Hepatocyte (in vitro differentiated cells): ENCODE data around the gene GET3. TPM values are rescaled to one million over a fixed set of nuclear protein-coding genes. Genes with fewer than 3 reads are reported as not detected.
A peak's percentile ranks its signal among the peaks of the same experiment; 100 is the strongest.
"Not testable (repeated sequence)": the region's sequence is repeated elsewhere in the genome, so short reads cannot be mapped to it uniquely, and the experiment has no call there.

ENCODE experiments used
- DNase-seq: peaks from one replicate; pipeline ENCODE4 v3.0.0-alpha.2; 2016; ENCODE audit warnings: low spot score
- H2AFZ ChIP-seq: fragments of 200-600 bp; sonication (generic); 2 replicates; pipeline ENCODE4 v1.6.0; 2016; ENCODE audit warnings: antibody characterized with exemption, mild to moderate bottlenecking
- H3K27ac ChIP-seq: fragments of 200-600 bp; sonication (generic); 2 replicates; pipeline ENCODE4 v1.5.1; 2016; ENCODE audit warnings: mild to moderate bottlenecking
- H3K27me3 ChIP-seq: fragments of 200-600 bp; sonication (generic); 2 replicates; pipeline ENCODE4 v1.6.1; 2016
- H3K36me3 ChIP-seq: fragments of 200-600 bp; sonication (generic); replicated peaks from 2 replicates; pipeline ENCODE4 v1.5.1; 2016; ENCODE audit warnings: low read depth; ENCODE audit not compliant: insufficient read depth
- H3K4me1 ChIP-seq: fragments of 200-600 bp; sonication (generic); 2 replicates; pipeline ENCODE4 v1.5.1; 2016; ENCODE audit warnings: mild to moderate bottlenecking, moderate library complexity; ENCODE audit not compliant: insufficient read depth
- H3K4me2 ChIP-seq: fragments of 200-600 bp; sonication (generic); 2 replicates; pipeline ENCODE4 v1.6.0; 2016
- H3K4me3 ChIP-seq: fragments of 200-600 bp; sonication (generic); 2 replicates; pipeline ENCODE4 v1.5.1; 2016; ENCODE audit warnings: mild to moderate bottlenecking
- H3K79me2 ChIP-seq: fragments of 200-600 bp; sonication (generic); 2 replicates; pipeline ENCODE4 v1.6.0; 2017; ENCODE audit warnings: mild to moderate bottlenecking
- H3K9me2 ChIP-seq: fragments of 200-600 bp; sonication (generic); replicated peaks from 2 replicates; pipeline ENCODE4 v1.6.0; 2017; ENCODE audit warnings: mild to moderate bottlenecking; ENCODE audit not compliant: insufficient read depth
- H3K9me3 ChIP-seq: fragments of 200-600 bp; sonication (generic); 2 replicates; pipeline ENCODE4 v1.5.1; 2016; ENCODE audit warnings: low read depth, mild to moderate bottlenecking
- H4K20me1 ChIP-seq: fragments of 200-600 bp; sonication (generic); 2 replicates; pipeline ENCODE4 v1.6.0; 2016; ENCODE audit warnings: mild to moderate bottlenecking; ENCODE audit not compliant: insufficient read depth, poor library complexity, severe bottlenecking
- EZH2 ChIP-seq: fragments of 200-600 bp; sonication (generic); IDR thresholded peaks from 2 replicates; pipeline ENCODE4 v1.6.1; 2016; ENCODE audit warnings: antibody characterized with exemption, mild to moderate bottlenecking, borderline replicate concordance
- EZH2phosphoT487 ChIP-seq: fragments of 200-600 bp; sonication (generic); IDR thresholded peaks from one replicate; pipeline ENCODE4 v1.6.1; 2018; ENCODE audit warnings: antibody characterized with exemption, mild to moderate bottlenecking, low read depth, moderate library complexity; ENCODE audit not compliant: unreplicated experiment, severe bottlenecking
- WGBS: methylation state at CpG from one replicate; pipeline ENCODE4 v1.1.6; 2016; ENCODE audit warnings: low lambda C conversion rate; ENCODE audit errors: missing lambda C conversion rate; 5-methylcytosine and 5-hydroxymethylcytosine counted together
- polyA plus RNA-seq: library from polyadenylated mRNA; unstranded; fragments of >200 nt; fragmentation: Nextera tagmentation; extraction: Ambion mirVana; gene quantifications from 2 replicates; pipeline ENCODE4 v1.2.1, GENCODE V29; 2016
- total RNA-seq: library from RNA; depleted of rRNA; stranded (reverse); fragments of >200 nt; gene quantifications from 2 replicates; pipeline ENCODE4 v1.2.3, GENCODE V29; 2014
- TF ChIP-seq, protein P1 (sequence below): fragments of 200-600 bp; sonication (generic); IDR thresholded peaks from 2 replicates; pipeline ENCODE4 v1.5.1; 2016; ENCODE audit warnings: antibody characterized with exemption, mild to moderate bottlenecking; ENCODE audit not compliant: poor library complexity

The GET3 gene
- total and polyA plus RNA-seq, 2 experiments from 2014 or later, result 52.3 to 108 TPM

DNA sequence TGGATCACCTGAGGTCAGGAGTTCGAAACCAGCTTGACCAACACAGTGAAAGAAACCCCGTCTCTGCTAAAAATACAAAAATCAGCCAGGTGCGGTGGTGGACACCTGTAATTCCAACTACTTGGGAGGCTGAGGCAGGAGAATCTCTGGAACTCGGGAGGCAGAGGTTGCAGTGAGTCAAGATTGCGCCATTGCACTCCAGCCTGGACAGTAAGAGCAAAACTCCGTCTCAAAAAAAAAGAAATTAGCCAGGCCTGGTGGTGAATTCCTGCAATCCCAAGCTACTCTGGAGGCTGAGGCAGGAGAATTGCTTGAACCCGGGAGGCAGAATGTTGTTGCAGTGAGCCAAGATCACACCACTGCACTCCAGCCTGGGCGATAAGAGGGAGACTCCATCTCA is 28.7 kb upstream of the GET3 start:
- Histone ChIP-seq H3K4me3 (no peak overlapping the region), H4K20me1 (no peaks in the 10 kb centered on the region), H3K27me3 (no peaks in the 10 kb centered on the region), H3K4me1 (no peaks in the 10 kb centered on the region), H3K4me2 (no peak overlapping the region), H3K79me2 (peaks cover 8% of the 10 kb centered on the region), H3K27ac (no peak overlapping the region), H2AFZ (no peak overlapping the region), H3K9me2 (no peaks in the 10 kb centered on the region), H3K36me3 (no peaks in the 10 kb centered on the region), H3K9me3 (no peaks in the 10 kb centered on the region)
- DNase-seq, result no peak
- TF ChIP-seq EZH2 (no peak), EZH2phosphoT487 (no peak)
- TF ChIP-seq, protein P1, sequence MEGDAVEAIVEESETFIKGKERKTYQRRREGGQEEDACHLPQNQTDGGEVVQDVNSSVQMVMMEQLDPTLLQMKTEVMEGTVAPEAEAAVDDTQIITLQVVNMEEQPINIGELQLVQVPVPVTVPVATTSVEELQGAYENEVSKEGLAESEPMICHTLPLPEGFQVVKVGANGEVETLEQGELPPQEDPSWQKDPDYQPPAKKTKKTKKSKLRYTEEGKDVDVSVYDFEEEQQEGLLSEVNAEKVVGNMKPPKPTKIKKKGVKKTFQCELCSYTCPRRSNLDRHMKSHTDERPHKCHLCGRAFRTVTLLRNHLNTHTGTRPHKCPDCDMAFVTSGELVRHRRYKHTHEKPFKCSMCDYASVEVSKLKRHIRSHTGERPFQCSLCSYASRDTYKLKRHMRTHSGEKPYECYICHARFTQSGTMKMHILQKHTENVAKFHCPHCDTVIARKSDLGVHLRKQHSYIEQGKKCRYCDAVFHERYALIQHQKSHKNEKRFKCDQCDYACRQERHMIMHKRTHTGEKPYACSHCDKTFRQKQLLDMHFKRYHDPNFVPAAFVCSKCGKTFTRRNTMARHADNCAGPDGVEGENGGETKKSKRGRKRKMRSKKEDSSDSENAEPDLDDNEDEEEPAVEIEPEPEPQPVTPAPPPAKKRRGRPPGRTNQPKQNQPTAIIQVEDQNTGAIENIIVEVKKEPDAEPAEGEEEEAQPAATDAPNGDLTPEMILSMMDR, result no peak
- WGBS, result over 99% methylated on average over 8 of the region's 8 CpGs

GRCh38 chr19:12711187-12711586 is 26.1 kb upstream of the GET3 start:
- H3K27ac ChIP-seq, result no peak overlapping the region
- TF ChIP-seq EZH2phosphoT487, result no peak
- TF ChIP-seq, protein P1, result no peak
- no peak for TF ChIP-seq EZH2
- H3K79me2 ChIP-seq, result peaks cover 14% of the 10 kb centered on the region
- no peaks in the 10 kb centered on the region for H4K20me1 ChIP-seq
- WGBS, result 97% methylated on average over 17 of the region's 17 CpGs
- no peak overlapping the region for H2AFZ ChIP-seq
- no peak overlapping the region for H3K4me3 ChIP-seq
- H3K9me2 ChIP-seq, result no peaks in the 10 kb centered on the region
- H3K9me3 ChIP-seq, result no peaks in the 10 kb centered on the region
- no peaks in the 10 kb centered on the region for H3K27me3 ChIP-seq
- DNase-seq, result no peak
- no peak overlapping the region for H3K4me2 ChIP-seq
- no peaks in the 10 kb centered on the region for H3K4me1 ChIP-seq
- no peaks in the 10 kb centered on the region for H3K36me3 ChIP-seq

GRCh38 chr19:12712077-12712476 is 25.2 kb upstream of the GET3 start:
- TF ChIP-seq, protein P1, result peak; percentile 38
- WGBS, result 64% methylated on average over 13 of the region's 14 CpGs
- H2AFZ ChIP-seq, H3K9me2 ChIP-seq, H3K27me3 ChIP-seq, H3K4me2 ChIP-seq, H3K9me3 ChIP-seq, H3K4me3 ChIP-seq, H4K20me1 ChIP-seq, H3K4me1 ChIP-seq, H3K36me3 ChIP-seq, H3K27ac ChIP-seq, DNase-seq: not testable (repeated sequence)
- peaks cover 20% of the 10 kb centered on the region for H3K79me2 ChIP-seq

DNA sequence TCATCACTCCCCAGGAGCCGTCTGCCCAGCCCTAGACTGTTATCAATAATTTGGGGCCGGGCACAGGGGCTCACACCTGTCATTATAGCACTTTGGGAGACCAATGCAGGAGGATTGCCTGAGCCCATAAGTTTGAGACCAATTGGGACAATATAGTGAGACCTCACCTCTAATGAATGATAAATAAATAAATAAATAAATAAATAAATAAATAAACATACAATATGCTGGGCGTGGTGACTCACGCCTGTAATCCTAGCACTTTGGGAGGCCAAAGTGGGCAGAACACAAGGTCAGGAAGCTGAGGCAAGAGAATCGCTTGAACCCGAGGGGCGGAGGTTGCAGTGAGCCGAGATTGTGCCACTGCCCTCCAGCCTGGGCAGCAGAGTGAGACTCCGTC is 24.0 kb upstream of the GET3 start:
- peaks cover 28% of the 10 kb centered on the region for H3K79me2 ChIP-seq
- H4K20me1 ChIP-seq, result not testable (repeated sequence)
- WGBS, result 98% methylated on average over 9 of the region's 9 CpGs

More for the DNA sequence above, 24.0 kb upstream of the GET3 start:
- not testable (repeated sequence) for H3K27ac ChIP-seq, H3K9me3 ChIP-seq, H3K4me2 ChIP-seq, H3K4me1 ChIP-seq, H3K4me3 ChIP-seq, H3K27me3 ChIP-seq, H3K9me2 ChIP-seq, H3K36me3 ChIP-seq, DNase-seq, H2AFZ ChIP-seq
